ENCODE measurements around the gene DYNC1H1. TPM values are rescaled to one million over a fixed set of nuclear protein-coding genes. Genes with fewer than 3 reads are reported as not detected.
A peak's percentile ranks its signal among the peaks of the same experiment; 100 is the strongest.

Gene DYNC1H1
- total RNA-seq, result 100 to 1,000 TPM; 424 to 616 (median 552) TPM

- peak within 1 kb of the TSS; percentile 83 to 96 for H3K27ac ChIP-seq
- WGBS, 10 experiments, result 0 to 7% (median 0%) methylated on average over 2 to 11 of the region's 115 CpGs; no CpG with 5 or more reads in 5 of the 10 experiments
- H3K4me1 ChIP-seq (replicated peaks in 1 of 2), result peaks cover 6 to 13% of the 10 kb centered on the region in 2 donors
- ATAC-seq (replicated peaks in 6 of 8), result peak; percentile 63 to 90 (median 88)
- peak within 1 kb of the TSS; percentile 82 to 99 (median 94) for H3K4me3 ChIP-seq
- in situ Hi-C loops (cut with MboI; ENCODE audit: low pct_unique_long_range_greater_than_20kb in 2 of 9, low sequenced_read_pairs in 9 of 9, unreplicated experiment in 9 of 9), result loop anchor here in 5 of 9 experiments (25.0 kb wide), 1 partner anchor 348 kb away; the partner anchor contains the start of genes MOK (in 5 of the 5) and ZNF839 (in 5 of the 5)
These were observed at the start of gene DYNC1H1 for GRCh38 chr14:101964297-101965180. TSS of gene DYNC1H1 (plus strand) at chr14:101964573. CDS start at chr14:101964692, 119 bp downstream.

- peak in 4 of 8 experiments; percentile 12 to 20 (median 16) for ATAC-seq (replicated peaks in 6 of 8)
- no peak overlapping the region for H3K4me3 ChIP-seq
- in situ Hi-C loops (cut with MboI; ENCODE audit: low pct_unique_long_range_greater_than_20kb in 2 of 9, low sequenced_read_pairs in 9 of 9, unreplicated experiment in 9 of 9), result no loop called here
- H3K4me1 ChIP-seq (replicated peaks in 1 of 2), result peaks cover 8 to 12% of the 10 kb centered on the region in 2 donors
- no peak overlapping the region for H3K27ac ChIP-seq
- WGBS, 10 experiments, result 88 to 100% (median 96%) methylated on average over 1 to 10 of the region's 23 CpGs; no CpG with 5 or more reads in 2 of the 10 experiments
These were observed 48.2 kb upstream of the DYNC1H1 start for GRCh38 chr14:101915871-101916815.

- no peak overlapping the region for H3K27ac ChIP-seq
- no peak overlapping the region for H3K4me3 ChIP-seq
- 38 to 90% (median 71%) methylated on average over 2 to 9 of the region's 18 CpGs; no CpG with 5 or more reads in 1 of the 10 experiments for WGBS, 10 experiments
- peaks cover 8 to 12% of the 10 kb centered on the region in 2 donors for H3K4me1 ChIP-seq (replicated peaks in 1 of 2)
- in situ Hi-C loops (cut with MboI; ENCODE audit: low pct_unique_long_range_greater_than_20kb in 2 of 9, low sequenced_read_pairs in 9 of 9, unreplicated experiment in 9 of 9), result no loop called here
- ATAC-seq (replicated peaks in 6 of 8), result peak in 4 of 8 experiments; percentile 9 to 31 (median 18)
These were observed 47.5 kb upstream of the DYNC1H1 start for GRCh38 chr14:101916816-101917412.

GRCh38 chr14:101917413-101918017 is 46.9 kb upstream of the DYNC1H1 start:
- in situ Hi-C loops (cut with MboI; ENCODE audit: low pct_unique_long_range_greater_than_20kb in 2 of 9, low sequenced_read_pairs in 9 of 9, unreplicated experiment in 9 of 9), result no loop called here
- peak overlapping the region in 1 of 2 donors; percentile 41 for H3K27ac ChIP-seq
- no peak overlapping the region for H3K4me3 ChIP-seq
- 0 to 83% (median 57%) methylated on average over 1 to 7 of the region's 17 CpGs; no CpG with 5 or more reads in 1 of the 10 experiments for WGBS, 10 experiments
- peaks cover 8 to 12% of the 10 kb centered on the region in 2 donors for H3K4me1 ChIP-seq (replicated peaks in 1 of 2)
- peak in 7 of 8 experiments; percentile 28 to 78 (median 47) for ATAC-seq (replicated peaks in 6 of 8)

- WGBS, 10 experiments, result 56 to 100% (median 80%) methylated on average over 1 to 7 of the region's 22 CpGs; no CpG with 5 or more reads in 1 of the 10 experiments
- Histone ChIP-seq H3K4me3 (no peak overlapping the region), H3K4me1 (replicated peaks in 1 of 2) (peaks cover 8 to 12% of the 10 kb centered on the region in 2 donors), H3K27ac (no peak overlapping the region)
- ATAC-seq (replicated peaks in 6 of 8), result peak in 3 of 8 experiments; percentile 35 to 67 (median 44)
- in situ Hi-C loops (cut with MboI; ENCODE audit: low pct_unique_long_range_greater_than_20kb in 2 of 9, low sequenced_read_pairs in 9 of 9, unreplicated experiment in 9 of 9), result no loop called here
These were observed 46.0 kb upstream of the DYNC1H1 start for GRCh38 chr14:101918065-101918989.

- H3K27ac ChIP-seq, result no peak overlapping the region
- H3K4me3 ChIP-seq, result no peak overlapping the region
- peaks cover 8 to 12% of the 10 kb centered on the region in 2 donors for H3K4me1 ChIP-seq (replicated peaks in 1 of 2)
- WGBS, 10 experiments, result 71 to 100% (median 89%) methylated on average over 1 to 4 of the region's 4 CpGs; no CpG with 5 or more reads in 4 of the 10 experiments
- no peak for ATAC-seq (replicated peaks in 6 of 8)
- in situ Hi-C loops (cut with MboI; ENCODE audit: low pct_unique_long_range_greater_than_20kb in 2 of 9, low sequenced_read_pairs in 9 of 9, unreplicated experiment in 9 of 9), result no loop called here
These were observed 44.1 kb upstream of the DYNC1H1 start for GRCh38 chr14:101920271-101920670.

- 40 to 100% (median 80%) methylated on average over 1 to 6 of the region's 7 CpGs; no CpG with 5 or more reads in 1 of the 10 experiments for WGBS, 10 experiments
- peaks cover 0 to under 1% of the 10 kb centered on the region in 2 donors for H3K4me1 ChIP-seq (replicated peaks in 1 of 2)
- no peak overlapping the region for H3K27ac ChIP-seq
- in situ Hi-C loops (cut with MboI; ENCODE audit: low pct_unique_long_range_greater_than_20kb in 2 of 9, low sequenced_read_pairs in 9 of 9, unreplicated experiment in 9 of 9), result no loop called here
- no peak overlapping the region for H3K4me3 ChIP-seq
- no peak for ATAC-seq (replicated peaks in 6 of 8)
These were observed 41.5 kb upstream of the DYNC1H1 start for GRCh38 chr14:101922866-101923265.

- no peak overlapping the region for H3K27ac ChIP-seq
- no peaks in the 10 kb centered on the region for H3K4me1 ChIP-seq (replicated peaks in 1 of 2)
- H3K4me3 ChIP-seq, result no peak overlapping the region
- in situ Hi-C loops (cut with MboI; ENCODE audit: low pct_unique_long_range_greater_than_20kb in 2 of 9, low sequenced_read_pairs in 9 of 9, unreplicated experiment in 9 of 9), result no loop called here
- ATAC-seq (replicated peaks in 6 of 8), result no peak
- WGBS, 10 experiments, result 84 to 100% (median 91%) methylated on average over 5 to 16 of the region's 33 CpGs; no CpG with 5 or more reads in 4 of the 10 experiments
These were observed 39.2 kb upstream of the DYNC1H1 start for GRCh38 chr14:101925152-101925551.

- 15 to 100% (median 80%) methylated on average over 1 to 8 of the region's 8 CpGs; no CpG with 5 or more reads in 1 of the 10 experiments for WGBS, 10 experiments
- no peak for ATAC-seq (replicated peaks in 6 of 8)
- H3K27ac ChIP-seq, result no peak overlapping the region
- in situ Hi-C loops (cut with MboI; ENCODE audit: low pct_unique_long_range_greater_than_20kb in 2 of 9, low sequenced_read_pairs in 9 of 9, unreplicated experiment in 9 of 9), result no loop called here
- H3K4me3 ChIP-seq, result no peak overlapping the region
- H3K4me1 ChIP-seq (replicated peaks in 1 of 2), result no peaks in the 10 kb centered on the region
These were observed 38.3 kb upstream of the DYNC1H1 start for GRCh38 chr14:101926085-101926484.

GRCh38 chr14:101926620-101927019 is 37.8 kb upstream of the DYNC1H1 start:
- no peak overlapping the region for H3K27ac ChIP-seq
- WGBS, 10 experiments, result 14 to 100% (median 81%) methylated on average over 1 to 5 of the region's 5 CpGs; no CpG with 5 or more reads in 1 of the 10 experiments

GRCh38 chr14:101927859-101928258 is 36.5 kb upstream of the DYNC1H1 start:
- ATAC-seq (replicated peaks in 6 of 8), result peak; percentile 96 to 100 (median 98)
- Histone ChIP-seq H3K4me1 (replicated peaks in 1 of 2) (no peaks in the 10 kb centered on the region), H3K27ac (no peak overlapping the region), H3K4me3 (no peak overlapping the region)
- WGBS, 10 experiments, result 0 to 67% (median 52%) methylated on average over 1 to 10 of the region's 10 CpGs; no CpG with 5 or more reads in 1 of the 10 experiments
- in situ Hi-C loops (cut with MboI; ENCODE audit: low pct_unique_long_range_greater_than_20kb in 2 of 9, low sequenced_read_pairs in 9 of 9, unreplicated experiment in 9 of 9), result no loop called here

More at GRCh38 chr14:101926620-101927019, 37.8 kb upstream of the DYNC1H1 start:
- no peak overlapping the region for H3K4me3 ChIP-seq
- in situ Hi-C loops (cut with MboI; ENCODE audit: low pct_unique_long_range_greater_than_20kb in 2 of 9, low sequenced_read_pairs in 9 of 9, unreplicated experiment in 9 of 9), result no loop called here
- no peak for ATAC-seq (replicated peaks in 6 of 8)
- no peaks in the 10 kb centered on the region for H3K4me1 ChIP-seq (replicated peaks in 1 of 2)

Data from motor neuron (in vitro differentiated cells).